ENCODE data around the gene ST3GAL6.

GRCh38 chr3:98778383-98778782 lies 15.2 kb downstream of the ST3GAL6 start:
- TF ChIP-seq CTCF (IDR thresholded peaks at IDR 0.05 in 2 of 3, conservative IDR thresholded peaks at IDR 0.05 in 1 of 3; ENCODE audit: control insufficient read depth in 2 of 3, extremely low read depth in 1 of 3, insufficient read depth in 1 of 3, low read depth in 3 of 3, low read length in 3 of 3) (no peak), FOXK2 (IDR thresholded peaks at IDR 0.05) (no peak), ZSCAN29 (IDR thresholded peaks at IDR 0.05) (no peak)
